PC-9 (cell line): ENCODE results near the gene CSNK1D. TPM values are rescaled to one million over a fixed set of nuclear protein-coding genes. Genes with fewer than 3 reads are reported as not detected.

Experiments
- BruUV-seq: library from RNA; stranded (reverse); fragments of 400-500 nt; replicated peaks from 2 replicates; lab custom pipeline; 2021; lab: Mats Ljungman, UMichigan
- CTCF ChIA-PET: fragments of 300-600 bp; sonication (Branson Sonifier 250); formaldehyde crosslinking; loops from one replicate; lab custom pipeline; 2022; ENCODE audit warnings: antibody characterized with exemption; lab: Charles Lee
- POLR2A ChIA-PET: fragments of 300-600 bp; sonication (Branson Sonifier 250); formaldehyde crosslinking; loops from one replicate; lab custom pipeline; 2022; ENCODE audit warnings: antibody characterized with exemption; ENCODE audit not compliant: unreplicated experiment; lab: Charles Lee
- DNase-seq, 2 experiments: peaks; one replicate each; pipeline versions ENCODE4 v3.0.0 to v3.0.0-alpha.2; 2015 to 2022; ENCODE audit warnings: mixed read lengths in 1 of 2
- H2AFZ ChIP-seq: fragments of 200-600 bp; sonication (generic); 2 replicates; pipeline ENCODE4 v1.8.1; 2017; ENCODE audit warnings: antibody characterized with exemption
- H3F3A ChIP-seq: fragments of 200-600 bp; sonication (generic); 2 replicates; pipeline ENCODE4 v1.8.1; 2017; ENCODE audit warnings: antibody characterized with exemption, mild to moderate bottlenecking, low read depth; ENCODE audit not compliant: insufficient read depth
- H3K27ac ChIP-seq: fragments of 200-600 bp; sonication (generic); 2 replicates; pipeline ENCODE4 v1.6.1; 2016; ENCODE audit warnings: mixed run types
- H3K27me3 ChIP-seq: fragments of 200-600 bp; sonication (generic); 2 replicates; pipeline ENCODE4 v1.6.1; 2016; ENCODE audit warnings: low read depth, mixed run types; ENCODE audit not compliant: insufficient read depth
- H3K36me3 ChIP-seq: fragments of 200-600 bp; sonication (generic); 2 replicates; pipeline ENCODE4 v1.6.1; 2016; ENCODE audit warnings: low read depth, mixed run types
- H3K4me1 ChIP-seq: fragments of 200-600 bp; sonication (generic); replicated peaks from 2 replicates; pipeline ENCODE4 v1.6.1; 2016; ENCODE audit warnings: mixed run types; ENCODE audit not compliant: insufficient read depth
- H3K4me2 ChIP-seq: fragments of 200-600 bp; sonication (generic); 2 replicates; pipeline ENCODE4 v1.6.1; 2017; ENCODE audit warnings: mixed run types
- H3K4me3 ChIP-seq: fragments of 200-600 bp; sonication (generic); 2 replicates; pipeline ENCODE4 v1.6.1; 2016; ENCODE audit warnings: mixed run types
- H3K79me2 ChIP-seq: fragments of 200-600 bp; sonication (generic); 2 replicates; pipeline ENCODE4 v1.6.1; 2017; ENCODE audit warnings: low read depth, mixed run types
- H3K9me2 ChIP-seq: fragments of 200-600 bp; sonication (generic); 2 replicates; pipeline ENCODE4 v1.8.1; 2017; ENCODE audit warnings: mild to moderate bottlenecking; ENCODE audit not compliant: insufficient read depth
- H3K9me3 ChIP-seq: fragments of 200-600 bp; sonication (generic); 2 replicates; pipeline ENCODE4 v1.8.1; 2016; ENCODE audit warnings: low read depth; ENCODE audit not compliant: insufficient read depth
- H4K20me1 ChIP-seq: fragments of 200-600 bp; sonication (generic); 2 replicates; pipeline ENCODE4 v1.8.1; 2017; ENCODE audit not compliant: insufficient read depth
- EZH2 ChIP-seq: fragments of 200-600 bp; sonication (generic); IDR thresholded peaks from 2 replicates; pipeline ENCODE4 v1.8.0; 2017; ENCODE audit warnings: antibody characterized with exemption, low read depth
- intact Hi-C: fragments of 100-400 bp; cut with micrococcal nuclease; formaldehyde crosslinking; loops from one replicate; pipeline ENCODE4 v1.10.0; 2022; ENCODE audit not compliant: unreplicated experiment
- total RNA-seq: library from RNA; stranded (reverse); gene quantifications from 2 replicates; pipeline ENCODE4 v1.2.3, GENCODE V29; 2021
- TF ChIP-seq, protein P1 (sequence below): fragments of 200-600 bp; sonication (generic); conservative IDR thresholded peaks from 2 replicates; pipeline ENCODE4 v1.6.1; 2017; ENCODE audit warnings: mixed run types, antibody characterized with exemption, mild to moderate bottlenecking, moderate library complexity

The CSNK1D gene
- total RNA-seq, 1 experiment from 2014 or later = 181 TPM

DNA sequence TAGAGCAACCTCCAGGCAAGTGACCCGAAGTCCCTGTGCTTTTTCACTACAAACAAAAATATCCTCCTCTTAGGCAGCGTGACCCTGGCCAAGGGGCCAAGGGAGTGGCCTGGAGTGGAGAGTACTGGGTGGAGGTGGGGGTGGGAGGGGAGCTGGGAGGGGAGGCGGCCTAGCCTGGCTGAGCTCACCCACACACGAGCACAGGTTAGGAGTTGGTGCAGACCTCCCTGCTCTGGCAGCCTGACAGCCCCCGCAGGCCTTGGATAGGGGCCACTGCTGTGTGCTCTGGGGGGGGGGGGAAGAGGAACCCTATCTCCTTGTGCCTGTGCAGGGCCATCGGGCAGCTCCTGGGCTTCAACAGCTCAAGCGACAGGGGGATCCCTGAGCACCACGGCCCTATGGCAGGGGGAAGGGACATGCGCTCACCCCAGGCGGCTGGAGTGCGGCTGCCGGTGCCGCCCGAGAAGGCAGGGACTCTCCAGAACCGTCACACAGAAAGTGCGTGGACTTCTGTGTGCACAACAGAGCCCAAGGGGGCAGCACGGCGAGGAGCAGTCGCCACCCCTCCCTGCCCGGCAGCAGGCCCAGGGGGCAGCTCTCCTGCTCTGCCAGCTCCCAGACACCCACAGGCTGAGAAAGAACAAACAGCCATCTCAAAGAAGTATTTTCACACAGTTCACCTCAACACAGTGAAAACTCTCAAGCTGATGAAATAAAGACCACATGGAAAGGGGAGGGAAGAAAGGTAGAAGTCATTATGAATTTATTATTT lies 31.4 kb downstream of the CSNK1D start:
- Histone ChIP-seq H3K79me2 (0 out of 2 replicates have a peak, but pooled peaks cover 4% of the 10 kb centered on the region), H3K36me3 (0 out of 2 replicates have a peak, but pooled peaks cover 6% of the 10 kb centered on the region), H3K9me2 (no peaks in the 10 kb centered on the region), H3F3A (peaks cover 82% of the 10 kb centered on the region), H3K4me1 (peaks cover 18% of the 10 kb centered on the region), H3K4me3 (no peak overlapping the region), H3K9me3 (no peaks in the 10 kb centered on the region), H3K27me3 (no peaks in the 10 kb centered on the region), H4K20me1 (peaks cover 81% of the 10 kb centered on the region), H3K4me2 (no peak overlapping the region), H2AFZ (no peak overlapping the region), H3K27ac (no peak overlapping the region)
- DNase-seq = no peak
- CTCF ChIA-PET = interaction anchor here (0.5 to 0.8 kb wide), 5 partner anchors 36 to 92 kb away, joined by 3 to 5 read pairs (median 3); partner anchors contain the start of gene SECTM1
- TF ChIP-seq EZH2 = no peak
- TF ChIP-seq, protein P1, sequence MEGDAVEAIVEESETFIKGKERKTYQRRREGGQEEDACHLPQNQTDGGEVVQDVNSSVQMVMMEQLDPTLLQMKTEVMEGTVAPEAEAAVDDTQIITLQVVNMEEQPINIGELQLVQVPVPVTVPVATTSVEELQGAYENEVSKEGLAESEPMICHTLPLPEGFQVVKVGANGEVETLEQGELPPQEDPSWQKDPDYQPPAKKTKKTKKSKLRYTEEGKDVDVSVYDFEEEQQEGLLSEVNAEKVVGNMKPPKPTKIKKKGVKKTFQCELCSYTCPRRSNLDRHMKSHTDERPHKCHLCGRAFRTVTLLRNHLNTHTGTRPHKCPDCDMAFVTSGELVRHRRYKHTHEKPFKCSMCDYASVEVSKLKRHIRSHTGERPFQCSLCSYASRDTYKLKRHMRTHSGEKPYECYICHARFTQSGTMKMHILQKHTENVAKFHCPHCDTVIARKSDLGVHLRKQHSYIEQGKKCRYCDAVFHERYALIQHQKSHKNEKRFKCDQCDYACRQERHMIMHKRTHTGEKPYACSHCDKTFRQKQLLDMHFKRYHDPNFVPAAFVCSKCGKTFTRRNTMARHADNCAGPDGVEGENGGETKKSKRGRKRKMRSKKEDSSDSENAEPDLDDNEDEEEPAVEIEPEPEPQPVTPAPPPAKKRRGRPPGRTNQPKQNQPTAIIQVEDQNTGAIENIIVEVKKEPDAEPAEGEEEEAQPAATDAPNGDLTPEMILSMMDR = no peak
- POLR2A ChIA-PET = interaction anchor here (0.5 to 1.2 kb wide), 5 partner anchors 36 to 219 kb away, joined by 3 to 15 read pairs (median 4); partner anchors contain the start of gene LRRC45
- BruUV-seq = no TSS peak
- intact Hi-C loops = loop anchor here (5.0 to 10.0 kb wide), 2 partner anchors 35 to 207 kb away; partner anchors contain the start of genes DCXR and RAC3

DNA sequence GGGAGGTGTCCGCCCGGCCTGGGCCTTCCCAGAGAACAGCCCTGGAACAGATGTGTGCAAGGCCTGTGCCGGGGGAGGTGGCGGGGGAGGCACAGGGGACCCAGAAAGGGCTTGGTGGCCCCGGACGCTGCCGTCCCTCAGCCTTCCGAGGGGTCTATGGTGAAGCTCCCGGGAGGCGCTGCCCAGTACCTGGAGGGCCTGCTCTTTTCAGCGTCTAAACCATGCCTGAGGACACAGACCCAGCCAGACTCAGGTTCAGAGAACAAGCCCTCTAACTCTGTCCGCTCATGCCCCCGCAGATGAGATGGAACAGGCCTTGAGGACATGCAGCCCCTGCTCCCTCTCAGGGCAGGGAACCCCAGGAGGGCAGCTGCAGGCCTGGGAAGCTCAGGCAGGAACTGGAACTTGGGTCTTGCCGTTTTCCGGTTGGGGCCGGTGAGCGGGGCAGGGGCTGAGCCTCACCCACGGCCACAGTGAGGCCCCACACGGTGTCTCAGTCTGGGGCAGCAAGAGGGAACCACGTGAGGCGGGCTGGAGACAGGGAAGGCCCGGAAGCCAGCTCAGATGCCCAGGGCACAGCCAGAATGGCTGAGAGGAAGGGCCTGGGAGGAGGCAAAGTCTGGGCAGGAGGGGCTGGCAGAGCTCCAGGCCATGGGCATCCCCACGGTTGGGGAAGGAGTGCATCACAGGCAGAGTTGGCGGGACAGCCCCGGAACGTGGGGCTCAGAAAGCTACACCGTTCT lies 32.1 kb downstream of the CSNK1D start:
- H3F3A ChIP-seq = peaks cover 81% of the 10 kb centered on the region; the same call in 1 of the 2 replicates
- peaks cover 10% of the 10 kb centered on the region for H3K4me1 ChIP-seq
- POLR2A ChIA-PET = interaction anchor here (0.5 to 1.2 kb wide), 7 partner anchors 10 to 218 kb away, joined by 3 to 15 read pairs (median 4); partner anchors contain the start of gene LRRC45
- CTCF ChIA-PET = interaction anchor here (0.5 to 0.7 kb wide), 3 partner anchors 35 to 92 kb away, joined by 3 to 5 read pairs (median 3); partner anchors contain the start of gene SECTM1
- intact Hi-C loops = loop anchor here (5.0 to 10.0 kb wide), 2 partner anchors 34 to 207 kb away; partner anchors contain the start of genes DCXR and RAC3
- no peaks in the 10 kb centered on the region for H3K27me3 ChIP-seq
- peak in 1 of 2 experiments; percentile 79 for DNase-seq
- H3K4me2 ChIP-seq = no peak overlapping the region
- no peaks in the 10 kb centered on the region for H3K9me3 ChIP-seq
- peaks cover 81% of the 10 kb centered on the region for H4K20me1 ChIP-seq
- no peak for TF ChIP-seq EZH2
- TF ChIP-seq, protein P1 = no peak
- no peak overlapping the region for H3K4me3 ChIP-seq
- no peaks in the 10 kb centered on the region for H3K9me2 ChIP-seq
- no peak overlapping the region for H3K27ac ChIP-seq
- 0 out of 2 replicates have a peak, but pooled peaks cover 6% of the 10 kb centered on the region for H3K36me3 ChIP-seq
- H2AFZ ChIP-seq = no peak overlapping the region
- peaks cover 10% of the 10 kb centered on the region; the same call in 1 of the 2 replicates for H3K79me2 ChIP-seq
- no TSS peak for BruUV-seq
